ENCODE data around the gene WDR91. TPM values are rescaled to one million over a fixed set of nuclear protein-coding genes. Genes with fewer than 3 reads are reported as not detected.

WDR91 gene
- total RNA-seq, 1 experiment from 2014 or later, result 8.8 TPM

DNA sequence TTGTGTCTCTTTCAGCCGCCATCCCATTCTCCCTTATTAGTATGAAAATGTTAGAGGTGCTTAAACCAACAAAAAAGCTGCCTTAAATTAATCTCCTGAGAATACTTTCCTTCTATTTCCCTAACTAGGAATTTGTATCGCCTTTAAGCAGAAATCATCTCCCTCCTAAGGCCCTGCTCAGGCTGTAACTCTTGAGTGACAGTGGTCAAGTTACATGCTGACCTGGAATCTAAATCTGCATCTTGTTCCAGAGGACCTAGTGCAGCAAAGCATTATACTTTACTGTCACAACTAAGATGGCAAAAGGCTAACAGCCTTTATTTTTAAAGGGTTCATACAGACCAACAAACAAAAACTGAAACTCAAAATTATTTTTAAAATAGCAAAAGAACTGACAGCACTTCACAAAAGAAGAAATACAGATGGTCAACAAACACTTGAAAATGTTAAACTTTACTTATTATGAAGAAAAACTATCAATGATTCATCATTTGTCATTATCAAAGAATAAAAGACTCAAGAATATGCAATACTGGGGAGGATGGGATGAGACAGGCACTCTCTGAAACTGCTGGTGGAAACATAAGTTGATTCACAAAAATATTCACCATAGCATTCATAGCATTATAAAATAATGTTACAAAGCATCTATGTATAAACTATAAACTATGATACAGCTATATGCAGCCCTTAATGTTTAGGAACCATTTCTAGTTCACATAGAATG, 51.8 kb downstream of the WDR91 start:
- Histone ChIP-seq H3K4me3 (ENCODE audit: low read depth in 2 of 2, low read length in 2 of 2) (no peak overlapping the region), H3K9me3 (ENCODE audit: control insufficient read depth, insufficient read depth, low read depth, low read length) (peaks cover 10% of the 10 kb centered on the region; the same call in 1 of the 2 replicates), H3K36me3 (ENCODE audit: control insufficient read depth, insufficient read depth, low read length) (no peaks in the 10 kb centered on the region), H3K27me3 (ENCODE audit: control insufficient read depth, insufficient read depth, low read length) (no peaks in the 10 kb centered on the region), H3K27ac (ENCODE audit: low read length) (no peak overlapping the region), H3K4me1 (ENCODE audit: control insufficient read depth, insufficient read depth, low read length) (no peaks in the 10 kb centered on the region)
- CTCF ChIA-PET, result interaction anchor here (0.6 kb wide), 1 partner anchor 551 kb away, joined by 9 read pairs; no protein-coding TSS in a partner anchor
- no TSS peak for BruUV-seq (replicated peaks)
- TF ChIP-seq SIN3A (IDR thresholded peaks at IDR 0.05; ENCODE audit: borderline replicate concordance, insufficient read depth, low read depth, low read length) (no peak), POLR2AphosphoS5 (IDR thresholded peaks at IDR 0.05; ENCODE audit: low read depth, low read length) (no peak), TCF7L2 (IDR thresholded peaks at IDR 0.05; ENCODE audit: low read depth, low read length) (no peak)
- TF ChIP-seq, protein P1, sequence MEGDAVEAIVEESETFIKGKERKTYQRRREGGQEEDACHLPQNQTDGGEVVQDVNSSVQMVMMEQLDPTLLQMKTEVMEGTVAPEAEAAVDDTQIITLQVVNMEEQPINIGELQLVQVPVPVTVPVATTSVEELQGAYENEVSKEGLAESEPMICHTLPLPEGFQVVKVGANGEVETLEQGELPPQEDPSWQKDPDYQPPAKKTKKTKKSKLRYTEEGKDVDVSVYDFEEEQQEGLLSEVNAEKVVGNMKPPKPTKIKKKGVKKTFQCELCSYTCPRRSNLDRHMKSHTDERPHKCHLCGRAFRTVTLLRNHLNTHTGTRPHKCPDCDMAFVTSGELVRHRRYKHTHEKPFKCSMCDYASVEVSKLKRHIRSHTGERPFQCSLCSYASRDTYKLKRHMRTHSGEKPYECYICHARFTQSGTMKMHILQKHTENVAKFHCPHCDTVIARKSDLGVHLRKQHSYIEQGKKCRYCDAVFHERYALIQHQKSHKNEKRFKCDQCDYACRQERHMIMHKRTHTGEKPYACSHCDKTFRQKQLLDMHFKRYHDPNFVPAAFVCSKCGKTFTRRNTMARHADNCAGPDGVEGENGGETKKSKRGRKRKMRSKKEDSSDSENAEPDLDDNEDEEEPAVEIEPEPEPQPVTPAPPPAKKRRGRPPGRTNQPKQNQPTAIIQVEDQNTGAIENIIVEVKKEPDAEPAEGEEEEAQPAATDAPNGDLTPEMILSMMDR (IDR thresholded peaks at IDR 0.05), result no peak
- TF ChIP-seq, protein P2, sequence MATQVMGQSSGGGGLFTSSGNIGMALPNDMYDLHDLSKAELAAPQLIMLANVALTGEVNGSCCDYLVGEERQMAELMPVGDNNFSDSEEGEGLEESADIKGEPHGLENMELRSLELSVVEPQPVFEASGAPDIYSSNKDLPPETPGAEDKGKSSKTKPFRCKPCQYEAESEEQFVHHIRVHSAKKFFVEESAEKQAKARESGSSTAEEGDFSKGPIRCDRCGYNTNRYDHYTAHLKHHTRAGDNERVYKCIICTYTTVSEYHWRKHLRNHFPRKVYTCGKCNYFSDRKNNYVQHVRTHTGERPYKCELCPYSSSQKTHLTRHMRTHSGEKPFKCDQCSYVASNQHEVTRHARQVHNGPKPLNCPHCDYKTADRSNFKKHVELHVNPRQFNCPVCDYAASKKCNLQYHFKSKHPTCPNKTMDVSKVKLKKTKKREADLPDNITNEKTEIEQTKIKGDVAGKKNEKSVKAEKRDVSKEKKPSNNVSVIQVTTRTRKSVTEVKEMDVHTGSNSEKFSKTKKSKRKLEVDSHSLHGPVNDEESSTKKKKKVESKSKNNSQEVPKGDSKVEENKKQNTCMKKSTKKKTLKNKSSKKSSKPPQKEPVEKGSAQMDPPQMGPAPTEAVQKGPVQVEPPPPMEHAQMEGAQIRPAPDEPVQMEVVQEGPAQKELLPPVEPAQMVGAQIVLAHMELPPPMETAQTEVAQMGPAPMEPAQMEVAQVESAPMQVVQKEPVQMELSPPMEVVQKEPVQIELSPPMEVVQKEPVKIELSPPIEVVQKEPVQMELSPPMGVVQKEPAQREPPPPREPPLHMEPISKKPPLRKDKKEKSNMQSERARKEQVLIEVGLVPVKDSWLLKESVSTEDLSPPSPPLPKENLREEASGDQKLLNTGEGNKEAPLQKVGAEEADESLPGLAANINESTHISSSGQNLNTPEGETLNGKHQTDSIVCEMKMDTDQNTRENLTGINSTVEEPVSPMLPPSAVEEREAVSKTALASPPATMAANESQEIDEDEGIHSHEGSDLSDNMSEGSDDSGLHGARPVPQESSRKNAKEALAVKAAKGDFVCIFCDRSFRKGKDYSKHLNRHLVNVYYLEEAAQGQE (IDR thresholded peaks at IDR 0.05; ENCODE audit: insufficient read depth in 1 of 2, low read depth in 2 of 2, low read length in 1 of 2), result no peak
- DNase-seq (ENCODE audit: low read depth, low spot score), result no peak
- intact Hi-C loops (cut with micrococcal nuclease; ENCODE audit: unreplicated experiment) (no loop called here), in situ Hi-C loops (cut with HindIII; ENCODE audit: low pct_unique_long_range_greater_than_20kb, low sequenced_read_pairs) (no loop called here)
- POLR2A ChIA-PET, result no interaction called here
- no peak for ATAC-seq

DNA sequence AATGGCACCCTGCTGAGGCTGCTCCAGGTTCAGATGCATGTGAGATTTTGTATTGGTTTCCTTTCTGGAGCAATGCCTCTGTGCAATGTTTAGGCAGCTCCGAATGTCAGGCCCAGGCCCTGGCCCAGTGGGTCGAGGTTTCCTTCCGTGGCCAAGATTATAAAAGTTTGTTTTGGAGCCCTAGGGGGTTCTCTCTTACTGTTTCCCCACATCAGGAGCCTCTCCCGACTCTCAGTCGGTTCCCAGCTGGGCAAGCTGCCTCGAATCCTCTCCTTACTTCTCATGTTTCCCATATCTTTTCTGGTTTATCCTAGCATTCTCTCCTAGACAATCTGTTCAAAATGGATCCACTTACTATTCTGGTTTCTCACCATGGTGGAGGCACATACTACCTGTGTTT, 52.5 kb downstream of the WDR91 start:
- TF ChIP-seq, protein P2 (IDR thresholded peaks at IDR 0.05; ENCODE audit: insufficient read depth in 1 of 2, low read depth in 2 of 2, low read length in 1 of 2), result no peak
- no peak for TF ChIP-seq POLR2AphosphoS5 (IDR thresholded peaks at IDR 0.05; ENCODE audit: low read depth, low read length)
- no peak for TF ChIP-seq SIN3A (IDR thresholded peaks at IDR 0.05; ENCODE audit: borderline replicate concordance, insufficient read depth, low read depth, low read length)
- no peak for TF ChIP-seq TCF7L2 (IDR thresholded peaks at IDR 0.05; ENCODE audit: low read depth, low read length)
- TF ChIP-seq, protein P1 (IDR thresholded peaks at IDR 0.05), result no peak
- BruUV-seq (replicated peaks), result no TSS peak
- CTCF ChIA-PET, result interaction anchor here (0.6 kb wide), 1 partner anchor 551 kb away, joined by 9 read pairs; no protein-coding TSS in a partner anchor
- H3K27me3 ChIP-seq (ENCODE audit: control insufficient read depth, insufficient read depth, low read length), result no peaks in the 10 kb centered on the region
- POLR2A ChIA-PET, result no interaction called here
- no peak overlapping the region for H3K4me3 ChIP-seq (ENCODE audit: low read depth in 2 of 2, low read length in 2 of 2)
- H3K9me3 ChIP-seq (ENCODE audit: control insufficient read depth, insufficient read depth, low read depth, low read length), result peaks cover 10% of the 10 kb centered on the region; the same call in 1 of the 2 replicates
- H3K27ac ChIP-seq (ENCODE audit: low read length), result no peak overlapping the region
- no peaks in the 10 kb centered on the region for H3K4me1 ChIP-seq (ENCODE audit: control insufficient read depth, insufficient read depth, low read length)
- no peaks in the 10 kb centered on the region for H3K36me3 ChIP-seq (ENCODE audit: control insufficient read depth, insufficient read depth, low read length)
- DNase-seq (ENCODE audit: low read depth, low spot score), result no peak
- intact Hi-C loops (cut with micrococcal nuclease; ENCODE audit: unreplicated experiment) (no loop called here), in situ Hi-C loops (cut with HindIII; ENCODE audit: low pct_unique_long_range_greater_than_20kb, low sequenced_read_pairs) (no loop called here)
- ATAC-seq, result no peak
